GM19193 (cell line): ENCODE measurements around the gene C2CD4B.

Experiments
- POLR2A ChIP-seq: IDR thresholded peaks from 4 replicates; pipeline ENCODE4 v1.6.1; 2011; ENCODE audit not compliant: insufficient read depth, insufficient read length; ENCODE audit errors: extremely low read depth

C2CD4B gene

GRCh38 chr15:62115847-62116246 is 49.2 kb downstream of the C2CD4B start:
- TF ChIP-seq POLR2A = no peak
